Naive thymus-derived CD4-positive, alpha-beta T cell (primary cell): ENCODE data around the gene ZNF775. TPM values are rescaled to one million over a fixed set of nuclear protein-coding genes. Genes with fewer than 3 reads are reported as not detected.
A peak's percentile ranks its signal among the peaks of the same experiment; 100 is the strongest.

Experiments used
- ATAC-seq: fragments of 150-1000 bp; cut with Tn5 transposase; 2 replicates; pipeline ENCODE4 v1.10.0; 2021; ENCODE audit warnings: mild to moderate bottlenecking, moderate library complexity
- CTCF ChIA-PET: fragments of 350-600 bp; sonication (Branson Sonifier 250); formaldehyde crosslinking; loops from one replicate; lab custom pipeline; 2021; ENCODE audit warnings: antibody characterized with exemption; lab: Charles Lee
- POLR2A ChIA-PET: fragments of 350-600 bp; sonication (Branson Sonifier 250); formaldehyde crosslinking; loops from one replicate; lab custom pipeline; 2021; ENCODE audit warnings: antibody characterized with exemption, inconsistent platforms; lab: Charles Lee
- DNase-seq, 9 donors: peaks; one replicate each; pipeline versions ENCODE4 v3.0.0 to v3.0.0-alpha.2; 2020 to 2022; ENCODE audit warnings: mixed read lengths in 1 of 9
- H3K27ac ChIP-seq: one replicate; pipeline ENCODE4 v1.7.0; 2013; ENCODE audit warnings: mild to moderate bottlenecking, low read depth, low read length, moderate library complexity
- H3K27me3 ChIP-seq, 2 donors: one replicate each; pipeline ENCODE4 v1.7.0; 2013; ENCODE audit warnings: low read length in 2 of 2, mild to moderate bottlenecking in 2 of 2, moderate library complexity in 2 of 2; ENCODE audit not compliant: control insufficient read depth in 2 of 2, insufficient read depth in 2 of 2
- H3K36me3 ChIP-seq, 3 experiments: 1 replicate in 2 of 3; 2 replicates in 1 of 3; pipeline ENCODE4 v1.7.0; 2013; ENCODE audit warnings: low read length in 3 of 3, mild to moderate bottlenecking in 3 of 3, moderate library complexity in 1 of 3; ENCODE audit not compliant: insufficient read depth in 3 of 3, control insufficient read depth in 2 of 3
- H3K4me1 ChIP-seq, 2 donors: one replicate each; pipeline ENCODE4 v1.7.0; 2013; ENCODE audit warnings: low read length in 2 of 2, mild to moderate bottlenecking in 2 of 2, moderate library complexity in 1 of 2; ENCODE audit not compliant: control insufficient read depth in 2 of 2, insufficient read depth in 2 of 2
- H3K4me3 ChIP-seq: 2 replicates; pipeline ENCODE4 v1.7.0; 2013; ENCODE audit warnings: mild to moderate bottlenecking, low read length
- H3K9me3 ChIP-seq, 3 experiments: 1 replicate in 2 of 3; 2 replicates in 1 of 3; pipeline ENCODE4 v1.7.0; 2013; ENCODE audit warnings: low read length in 3 of 3; ENCODE audit not compliant: control insufficient read depth in 2 of 3
- H3K27ac Mint-ChIP-seq, 9 donors: one replicate each; pipeline ENCODE4 v1.8.0; 2020 to 2022; ENCODE audit warnings: mixed read lengths in 9 of 9, mild to moderate bottlenecking in 8 of 9, moderate library complexity in 5 of 9, inconsistent platforms in 2 of 9
- H3K27me3 Mint-ChIP-seq, 5 donors: one replicate each; pipeline ENCODE4 v1.8.0; 2021 to 2022; ENCODE audit warnings: mixed read lengths in 5 of 5, mild to moderate bottlenecking in 1 of 5
- H3K36me3 Mint-ChIP-seq, 5 donors: one replicate each; pipeline ENCODE4 v1.8.0; 2020 to 2022; ENCODE audit warnings: mixed read lengths in 5 of 5, mild to moderate bottlenecking in 3 of 5, inconsistent platforms in 1 of 5
- H3K4me1 Mint-ChIP-seq, 7 donors: one replicate each; pipeline ENCODE4 v1.8.0; 2020 to 2022; ENCODE audit warnings: mixed read lengths in 7 of 7, mild to moderate bottlenecking in 3 of 7, inconsistent platforms in 1 of 7
- H3K4me3 Mint-ChIP-seq, 10 donors: one replicate each; pipeline ENCODE4 v1.8.0; 2020 to 2022; ENCODE audit warnings: mild to moderate bottlenecking in 10 of 10, mixed read lengths in 10 of 10, moderate library complexity in 6 of 10, inconsistent platforms in 2 of 10
- H3K9me3 Mint-ChIP-seq, 11 donors: one replicate each; pipeline ENCODE4 v1.8.0; 2020 to 2022; ENCODE audit warnings: mixed read lengths in 11 of 11, mild to moderate bottlenecking in 4 of 11, inconsistent platforms in 1 of 11, moderate library complexity in 1 of 11
- intact Hi-C, 2 donors: fragments of 100-400 bp; cut with micrococcal nuclease; formaldehyde crosslinking; loops; one replicate each; pipeline ENCODE4 v1.15.1; 2023
- polyA plus RNA-seq, 2 donors: library from polyadenylated mRNA; unstranded; fragments of 300-500 nt; fragmentation: Illumina TruSeq; gene quantifications; one replicate each; pipeline ENCODE4 v1.2.3, GENCODE V29; 2021
- total RNA-seq, 6 experiments: library from RNA in 5 of 6; stranded (reverse) in 5 of 6; gene quantifications; 1 replicate in 5 of 6; 2 replicates in 1 of 6; pipeline ENCODE4 v1.2.3 and lab custom pipeline; 2021 to 2026

ZNF775 gene
- total and polyA plus RNA-seq, 7 experiments from 2014 or later: 1.1 to 7.4 (median 4.3) TPM

DNA sequence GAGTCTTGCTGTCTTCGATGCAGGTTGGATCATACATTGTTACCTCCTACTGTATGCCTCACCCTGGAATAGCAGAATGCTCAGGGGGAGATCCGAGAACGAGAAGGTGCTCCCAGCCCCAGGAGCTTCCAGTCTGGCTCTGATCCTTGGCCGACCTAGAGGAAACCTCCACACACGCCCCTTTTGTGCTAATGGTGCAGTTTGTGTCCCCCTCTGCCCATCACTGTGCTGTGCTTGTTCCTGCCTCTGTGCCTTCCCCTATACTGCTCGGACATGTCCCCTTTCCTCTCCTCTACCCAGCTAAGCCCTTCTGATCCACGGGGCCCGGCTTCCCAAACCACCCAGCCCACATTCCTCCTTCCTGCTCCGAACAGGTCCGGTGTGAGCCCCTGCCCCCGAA, 32.5 kb downstream of the ZNF775 start:
- H3K4me1 ChIP-seq: peaks cover 1 to 7% of the 10 kb centered on the region in 2 donors
- intact Hi-C loops: no loop called here
- no peak overlapping the region for H3K4me3 Mint-ChIP-seq
- peaks cover 0 to 38% (median 3%) of the 10 kb centered on the region in 3 experiments for H3K36me3 ChIP-seq
- H3K27ac Mint-ChIP-seq: peak overlapping the region in 6 of 9 donors; percentile 33 to 78 (median 53)
- peaks cover 9 to 22% (median 13%) of the 10 kb centered on the region in 7 donors for H3K4me1 Mint-ChIP-seq
- ATAC-seq: no peak
- H3K27me3 ChIP-seq: no peaks in the 10 kb centered on the region
- H3K4me3 ChIP-seq: no peak overlapping the region
- H3K36me3 Mint-ChIP-seq: peaks cover 0 to 18% (median 3%) of the 10 kb centered on the region in 5 donors
- DNase-seq: no peak
- no peak overlapping the region for H3K27ac ChIP-seq
- H3K27me3 Mint-ChIP-seq: no peaks in the 10 kb centered on the region
- no peaks in the 10 kb centered on the region for H3K9me3 ChIP-seq
- ChIA-PET CTCF (interaction anchor here (0.7 kb wide), 1 partner anchor 10 kb away, joined by 6 read pairs; no protein-coding TSS in a partner anchor), POLR2A (interaction anchor here (0.5 kb wide), 1 partner anchor 74 kb away, joined by 3 read pairs; no protein-coding TSS in a partner anchor)
- no peaks in the 10 kb centered on the region for H3K9me3 Mint-ChIP-seq

DNA sequence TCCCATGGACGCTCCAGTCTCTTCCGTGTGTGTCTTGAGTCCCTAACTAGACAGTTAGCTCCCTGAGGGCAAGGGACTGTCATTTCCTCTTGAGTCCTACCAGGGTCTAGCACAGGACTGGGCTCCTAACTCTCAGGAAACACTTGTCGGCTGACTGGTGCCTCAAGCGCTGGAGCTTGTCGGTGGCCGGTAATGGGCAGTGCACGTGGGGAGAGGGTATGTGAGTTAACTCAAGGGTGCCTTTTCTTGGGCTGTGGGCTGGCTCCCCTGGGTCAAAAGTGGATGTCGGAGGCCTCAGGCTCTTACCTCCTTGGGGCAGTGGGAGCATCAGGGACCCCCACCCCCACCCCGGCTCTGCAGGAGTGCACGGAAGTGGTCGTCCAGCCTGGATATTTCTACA, 32.9 kb downstream of the ZNF775 start:
- Histone ChIP-seq H3K27ac (no peak overlapping the region), H3K36me3 (peaks cover 0 to 38% (median 3%) of the 10 kb centered on the region in 3 experiments), H3K4me3 (no peak overlapping the region), H3K27me3 (no peaks in the 10 kb centered on the region), H3K9me3 (no peaks in the 10 kb centered on the region), H3K4me1 (peaks cover 0 to 3% of the 10 kb centered on the region in 2 donors)
- no peak for ATAC-seq
- ChIA-PET CTCF (interaction anchor here (0.7 kb wide), 1 partner anchor 10 kb away, joined by 6 read pairs; no protein-coding TSS in a partner anchor), POLR2A (interaction anchor here (0.5 kb wide), 1 partner anchor 75 kb away, joined by 3 read pairs; no protein-coding TSS in a partner anchor)
- H3K4me1 Mint-ChIP-seq: peaks cover 6 to 18% (median 10%) of the 10 kb centered on the region in 7 donors
- no peak overlapping the region for H3K4me3 Mint-ChIP-seq
- intact Hi-C loops: no loop called here
- H3K36me3 Mint-ChIP-seq: peaks cover 0 to 16% (median 2%) of the 10 kb centered on the region in 5 donors
- no peaks in the 10 kb centered on the region for H3K9me3 Mint-ChIP-seq
- DNase-seq: no peak
- H3K27me3 Mint-ChIP-seq: no peaks in the 10 kb centered on the region
- peak overlapping the region in 7 of 9 donors; percentile 21 to 78 (median 53) for H3K27ac Mint-ChIP-seq

DNA sequence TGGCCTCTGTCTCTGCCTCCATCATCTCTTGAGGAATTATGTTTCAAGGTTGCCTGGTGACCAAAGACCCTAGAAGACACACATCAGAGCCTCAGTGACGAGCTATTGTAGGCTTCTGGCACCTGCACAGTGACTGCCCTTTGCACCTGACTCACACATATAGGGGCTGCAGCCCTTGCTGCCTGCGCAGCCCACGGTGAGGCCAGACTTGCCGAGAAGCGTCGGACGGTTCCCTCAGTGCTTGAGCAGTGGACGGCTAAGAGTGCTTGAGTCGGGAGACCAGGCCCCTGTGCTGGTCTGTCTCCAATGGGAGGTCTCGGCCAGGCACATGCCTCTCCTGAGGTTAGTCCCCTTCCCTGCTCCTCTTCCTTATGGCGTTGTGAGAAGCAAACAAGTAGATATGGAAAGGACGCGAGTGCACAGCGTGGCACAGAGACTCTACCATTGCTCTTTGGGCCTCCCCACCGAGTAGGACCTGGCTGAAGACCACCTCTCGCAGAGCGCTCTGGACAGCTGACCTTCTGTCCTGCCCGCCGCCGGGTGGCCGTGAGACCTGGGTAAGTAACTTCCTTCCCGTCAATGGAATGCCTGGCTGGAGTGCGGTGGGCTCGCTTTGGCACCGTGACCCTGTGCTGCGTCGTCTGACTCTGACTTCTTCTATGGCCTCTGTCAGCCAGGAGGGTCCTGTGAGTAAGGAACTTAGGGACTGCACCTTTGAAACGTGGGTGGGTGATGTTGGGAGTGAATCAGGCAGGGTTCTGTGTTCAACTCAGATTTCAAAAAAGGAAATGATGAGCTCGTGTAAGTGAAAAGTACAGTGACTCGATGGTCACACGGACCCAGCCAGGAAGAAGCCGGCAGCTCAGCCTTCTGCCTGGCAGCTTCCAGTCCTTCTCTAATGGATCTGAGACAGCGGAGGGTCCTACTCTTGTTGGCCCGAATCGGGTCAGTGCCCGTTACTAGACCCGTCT, 33.7 kb downstream of the ZNF775 start:
- ATAC-seq (no peak), DNase-seq (no peak)
- Mint-ChIP-seq H3K27me3 (no peaks in the 10 kb centered on the region), H3K36me3 (peaks cover 0 to 14% (median 0%) of the 10 kb centered on the region in 5 donors), H3K4me3 (no peak overlapping the region), H3K9me3 (no peaks in the 10 kb centered on the region), H3K4me1 (peaks cover 3 to 14% (median 7%) of the 10 kb centered on the region in 7 donors), H3K27ac (peak overlapping the region in 3 of 9 donors; percentile 21 to 78 (median 38))
- CTCF ChIA-PET: no interaction called here
- H3K27me3 ChIP-seq: no peaks in the 10 kb centered on the region
- no peak overlapping the region for H3K4me3 ChIP-seq
- H3K27ac ChIP-seq: no peak overlapping the region
- intact Hi-C loops: no loop called here
- H3K36me3 ChIP-seq: peaks cover 0 to 38% (median 3%) of the 10 kb centered on the region in 3 experiments
- POLR2A ChIA-PET: no interaction called here
- H3K9me3 ChIP-seq: no peaks in the 10 kb centered on the region
- no peaks in the 10 kb centered on the region for H3K4me1 ChIP-seq

DNA sequence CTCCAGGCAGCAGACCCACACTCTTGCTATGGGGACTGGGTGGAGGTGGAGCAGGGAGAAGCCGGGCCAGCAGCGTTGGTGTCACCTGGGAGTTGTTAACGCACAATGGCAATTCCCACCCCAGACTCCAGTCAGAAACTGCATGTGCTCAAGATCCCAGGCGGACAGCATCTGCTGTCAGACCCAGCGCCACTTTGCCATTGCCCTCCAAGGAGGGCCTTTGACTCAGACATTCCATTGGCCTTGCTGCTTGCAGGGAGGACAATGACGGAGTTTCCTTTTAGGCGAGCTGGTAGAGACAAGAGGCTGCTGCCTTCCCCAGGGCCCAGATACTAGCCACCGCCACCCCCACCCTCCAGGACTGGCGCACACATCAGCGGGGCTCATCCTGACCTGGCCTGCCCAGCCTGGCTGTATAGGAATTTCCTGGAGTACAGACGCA, 34.5 kb downstream of the ZNF775 start:
- Histone ChIP-seq H3K27ac (no peak overlapping the region), H3K4me3 (no peak overlapping the region), H3K36me3 (peaks cover 0 to 38% (median 3%) of the 10 kb centered on the region in 3 experiments), H3K4me1 (no peaks in the 10 kb centered on the region), H3K9me3 (no peaks in the 10 kb centered on the region), H3K27me3 (no peaks in the 10 kb centered on the region)
- no peak for ATAC-seq
- CTCF ChIA-PET: no interaction called here
- H3K4me3 Mint-ChIP-seq: no peak overlapping the region
- peaks cover 0 to 12% (median 0%) of the 10 kb centered on the region in 5 donors for H3K36me3 Mint-ChIP-seq
- peak overlapping the region in 1 of 9 donors; percentile 20 for H3K27ac Mint-ChIP-seq
- H3K27me3 Mint-ChIP-seq: no peaks in the 10 kb centered on the region
- H3K4me1 Mint-ChIP-seq: peaks cover 2 to 13% (median 3%) of the 10 kb centered on the region in 7 donors
- no peak for DNase-seq
- intact Hi-C loops: no loop called here
- H3K9me3 Mint-ChIP-seq: no peaks in the 10 kb centered on the region
- POLR2A ChIA-PET: interaction anchor here (1.0 kb wide), 1 partner anchor 8 kb away, joined by 4 read pairs; a partner anchor contains a TSS

DNA sequence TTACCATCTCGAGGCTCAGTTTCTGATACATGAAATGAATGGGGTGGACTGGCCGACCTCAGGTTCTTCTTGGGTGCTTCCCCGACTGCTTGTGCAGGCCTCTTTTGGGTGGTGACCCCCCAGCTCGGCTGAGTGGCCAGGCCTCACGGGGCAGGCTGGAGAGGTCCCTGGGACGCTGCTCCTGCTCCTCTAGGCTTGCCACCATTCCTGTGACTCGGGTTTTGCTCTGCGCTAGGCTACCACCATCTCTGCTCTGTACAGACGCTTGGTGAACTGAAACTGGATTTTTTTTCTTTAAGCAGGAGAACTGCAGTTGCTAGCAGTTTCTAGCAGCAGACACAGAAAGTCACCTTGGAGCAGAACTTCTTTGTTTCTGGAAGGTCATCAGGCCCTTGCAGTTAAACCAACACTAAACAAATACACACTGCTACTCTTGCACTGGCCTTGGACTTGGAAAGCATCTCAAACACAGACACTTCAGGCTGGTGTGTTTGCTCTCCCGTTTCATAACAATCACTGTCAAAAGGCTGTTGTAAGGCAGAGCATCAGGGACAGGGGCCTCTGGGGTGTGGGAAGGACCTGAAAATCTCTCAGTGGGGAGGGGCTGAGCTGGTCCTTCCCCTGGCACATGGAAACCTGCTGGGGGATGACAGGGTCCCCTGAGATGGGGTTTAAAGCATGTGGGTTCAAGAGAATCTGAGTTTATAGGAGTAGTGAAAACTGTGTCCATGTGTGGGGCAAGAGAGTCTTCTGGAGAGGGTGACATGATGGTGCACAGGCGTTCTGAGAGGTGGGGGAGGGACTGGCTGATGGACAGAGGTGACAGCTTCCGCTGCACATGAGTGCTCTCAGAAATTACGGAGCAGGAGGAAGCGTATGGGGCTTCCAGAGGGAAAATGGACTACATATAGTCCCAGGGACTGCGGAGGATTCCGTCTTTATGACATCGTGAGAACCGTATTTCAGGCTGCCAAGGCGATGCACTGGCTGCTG, 36.3 kb downstream of the ZNF775 start:
- peak overlapping the region in 1 of 9 donors; percentile 6 for H3K27ac Mint-ChIP-seq
- no peaks in the 10 kb centered on the region for H3K9me3 ChIP-seq

DNA sequence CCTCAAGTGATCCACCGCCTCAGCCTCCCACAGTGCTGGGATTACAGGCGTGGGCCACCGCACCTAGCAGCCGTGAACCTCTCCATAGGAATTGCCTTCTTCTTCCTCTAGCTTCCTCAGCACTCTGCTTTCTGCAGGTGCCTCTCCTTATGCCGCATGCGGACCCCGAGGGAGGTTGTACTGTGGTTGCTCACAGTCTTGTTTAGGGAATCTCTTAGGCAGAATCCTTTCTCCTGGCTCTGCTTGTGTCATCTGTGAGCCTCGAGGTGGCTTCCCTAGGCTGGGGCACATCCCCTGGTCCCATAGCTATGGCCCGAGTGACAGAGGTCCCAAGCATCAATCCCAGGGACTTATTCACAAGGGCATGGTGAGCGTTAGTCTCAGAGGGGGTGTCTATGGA, 38.1 kb downstream of the ZNF775 start:
- Mint-ChIP-seq H3K4me1 (peaks cover 7 to 25% (median 10%) of the 10 kb centered on the region in 7 donors), H3K27me3 (peaks cover 0 to 2% (median 0%) of the 10 kb centered on the region in 5 donors), H3K27ac (no peak overlapping the region), H3K4me3 (no peak overlapping the region), H3K9me3 (no peaks in the 10 kb centered on the region), H3K36me3 (peaks cover 0 to 4% (median 0%) of the 10 kb centered on the region in 5 donors)
- ChIA-PET POLR2A (no interaction called here), CTCF (interaction anchor here (0.7 to 1.7 kb wide), 3 partner anchors 10 to 60 kb away, joined by 3 to 4 read pairs (median 3); a partner anchor contains a TSS)
- Histone ChIP-seq H3K27ac (no peak overlapping the region), H3K27me3 (no peaks in the 10 kb centered on the region), H3K4me1 (peaks cover 3 to 4% of the 10 kb centered on the region in 2 donors), H3K4me3 (no peak overlapping the region), H3K9me3 (no peaks in the 10 kb centered on the region), H3K36me3 (peaks cover 0 to 4% (median 0%) of the 10 kb centered on the region in 3 experiments)
- intact Hi-C loops: no loop called here
- no peak for DNase-seq
- ATAC-seq: no peak

More for the DNA sequence above, 36.3 kb downstream of the ZNF775 start:
- Mint-ChIP-seq H3K4me1 (peaks cover 0 to 13% (median 4%) of the 10 kb centered on the region in 7 donors), H3K36me3 (peaks cover 0 to 12% (median 0%) of the 10 kb centered on the region in 5 donors), H3K27me3 (no peaks in the 10 kb centered on the region), H3K4me3 (no peak overlapping the region), H3K9me3 (no peaks in the 10 kb centered on the region)
- no peak for DNase-seq
- ChIA-PET POLR2A (no interaction called here), CTCF (no interaction called here)
- no peak for ATAC-seq
- no peak overlapping the region for H3K4me3 ChIP-seq
- no peaks in the 10 kb centered on the region for H3K27me3 ChIP-seq
- no peak overlapping the region for H3K27ac ChIP-seq
- H3K36me3 ChIP-seq: peaks cover 0 to 21% (median 3%) of the 10 kb centered on the region in 3 experiments
- intact Hi-C loops: no loop called here
- no peaks in the 10 kb centered on the region for H3K4me1 ChIP-seq
